Peyer's patch (tissue), 4 donors: ENCODE measurements around the gene C17orf78. TPM values are rescaled to one million over a fixed set of nuclear protein-coding genes. Genes with fewer than 3 reads are reported as not detected.

Experiments used
- DNase-seq, 3 donors: peaks; one replicate each; pipeline ENCODE4 v3.0.0-alpha.2; 2017 to 2019
- H3K27ac ChIP-seq, 4 donors: fragments of 200-600 bp; sonication (generic); one replicate each; pipeline ENCODE4 v1.5.1; 2016 to 2019
- H3K27me3 ChIP-seq, 2 donors: fragments of 200-600 bp; sonication (generic); one replicate each; pipeline ENCODE4 v1.5.1; 2019
- H3K36me3 ChIP-seq, 3 donors: fragments of 200-600 bp; sonication (generic); one replicate each; pipeline ENCODE4 v1.5.1; 2016 to 2019
- H3K4me1 ChIP-seq, 4 donors: fragments of 200-600 bp; sonication (generic); one replicate each; pipeline ENCODE4 v1.5.1; 2016 to 2019
- H3K4me3 ChIP-seq, 4 donors: fragments of 200-600 bp; sonication (generic); 1 replicate in 3 of 4; 2 replicates in 1 of 4; pipeline ENCODE4 v1.5.1; 2016 to 2019; ENCODE audit warnings: mild to moderate bottlenecking in 1 of 4
- H3K9me3 ChIP-seq, 4 donors: fragments of 200-600 bp; sonication (generic); one replicate each; pipeline ENCODE4 v1.5.1; 2016 to 2019; ENCODE audit warnings: mild to moderate bottlenecking in 1 of 4
- POLR2A ChIP-seq, 2 donors: fragments of 450-650 bp; IDR thresholded peaks; one replicate each; pipeline ENCODE4 v1.5.1; 2017; ENCODE audit warnings: antibody characterized with exemption in 2 of 2, mild to moderate bottlenecking in 2 of 2, moderate library complexity in 2 of 2
- total RNA-seq, 4 donors: library from RNA; depleted of rRNA; stranded (reverse); fragments of >200 nt; gene quantifications; one replicate each; pipeline ENCODE4 v1.1.0, GENCODE V29; 2016
- TF ChIP-seq, protein P1 (sequence below), 6 experiments: fragments of 450-650 bp in 4 of 6; fragments of 200-600 bp in 2 of 6; sonication (generic) in 1 of 6; IDR thresholded peaks; one replicate each; pipeline ENCODE4 v1.5.1; 2017 to 2019; ENCODE audit warnings: antibody characterized with exemption in 6 of 6, mild to moderate bottlenecking in 3 of 6, moderate library complexity in 1 of 6

C17orf78 gene
- total RNA-seq, 4 donors from 2014 or later = 5.0 to 105 (median 73.9) TPM

GRCh38 chr17:37359682-37360188 is 16.1 kb upstream of the C17orf78 start:
- peak overlapping the region; percentile 62 to 84 (median 79) for H3K27ac ChIP-seq
- no peaks in the 10 kb centered on the region for H3K9me3 ChIP-seq
- peaks cover 0 to 24% (median 0%) of the 10 kb centered on the region in 4 donors for H3K4me1 ChIP-seq
- H3K36me3 ChIP-seq = no peaks in the 10 kb centered on the region
- peak overlapping the region; percentile 56 to 95 (median 78) for H3K4me3 ChIP-seq
- TF ChIP-seq POLR2A (IDR thresholded peaks at IDR 0.05) = no peak
- TF ChIP-seq, protein P1, sequence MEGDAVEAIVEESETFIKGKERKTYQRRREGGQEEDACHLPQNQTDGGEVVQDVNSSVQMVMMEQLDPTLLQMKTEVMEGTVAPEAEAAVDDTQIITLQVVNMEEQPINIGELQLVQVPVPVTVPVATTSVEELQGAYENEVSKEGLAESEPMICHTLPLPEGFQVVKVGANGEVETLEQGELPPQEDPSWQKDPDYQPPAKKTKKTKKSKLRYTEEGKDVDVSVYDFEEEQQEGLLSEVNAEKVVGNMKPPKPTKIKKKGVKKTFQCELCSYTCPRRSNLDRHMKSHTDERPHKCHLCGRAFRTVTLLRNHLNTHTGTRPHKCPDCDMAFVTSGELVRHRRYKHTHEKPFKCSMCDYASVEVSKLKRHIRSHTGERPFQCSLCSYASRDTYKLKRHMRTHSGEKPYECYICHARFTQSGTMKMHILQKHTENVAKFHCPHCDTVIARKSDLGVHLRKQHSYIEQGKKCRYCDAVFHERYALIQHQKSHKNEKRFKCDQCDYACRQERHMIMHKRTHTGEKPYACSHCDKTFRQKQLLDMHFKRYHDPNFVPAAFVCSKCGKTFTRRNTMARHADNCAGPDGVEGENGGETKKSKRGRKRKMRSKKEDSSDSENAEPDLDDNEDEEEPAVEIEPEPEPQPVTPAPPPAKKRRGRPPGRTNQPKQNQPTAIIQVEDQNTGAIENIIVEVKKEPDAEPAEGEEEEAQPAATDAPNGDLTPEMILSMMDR (IDR thresholded peaks at IDR 0.05) = no peak
- DNase-seq = no peak
- no peaks in the 10 kb centered on the region for H3K27me3 ChIP-seq

GRCh38 chr17:37360632-37361031 is 15.2 kb upstream of the C17orf78 start:
- Histone ChIP-seq H3K4me3 (no peak overlapping the region), H3K36me3 (no peaks in the 10 kb centered on the region), H3K9me3 (no peaks in the 10 kb centered on the region), H3K27ac (no peak overlapping the region), H3K27me3 (no peaks in the 10 kb centered on the region), H3K4me1 (peaks cover 0 to 24% (median 0%) of the 10 kb centered on the region in 4 donors)
- DNase-seq = no peak
- TF ChIP-seq, protein P1 (IDR thresholded peaks at IDR 0.05) = no peak
- TF ChIP-seq POLR2A (IDR thresholded peaks at IDR 0.05) = no peak

DNA sequence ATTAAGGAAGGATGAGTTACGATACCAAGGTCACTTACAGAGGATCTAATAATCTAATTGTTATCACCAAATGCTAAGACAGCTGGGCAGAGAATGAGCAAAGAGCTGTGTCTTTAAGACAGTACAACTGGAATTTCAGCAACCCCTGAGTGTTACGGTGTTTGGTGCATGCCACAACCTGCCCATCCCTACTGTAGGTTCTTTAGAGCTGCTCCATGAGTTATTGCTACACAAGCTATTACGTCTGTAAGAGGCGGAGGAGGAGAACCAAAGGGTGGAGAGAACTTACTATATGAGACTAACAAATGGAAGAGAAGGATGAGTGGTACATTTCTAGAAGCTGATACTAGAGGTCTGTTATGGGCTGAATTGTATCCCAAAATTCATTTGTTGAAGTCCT is 14.2 kb upstream of the C17orf78 start:
- no peaks in the 10 kb centered on the region for H3K9me3 ChIP-seq
- peaks cover 0 to 24% (median 0%) of the 10 kb centered on the region in 4 donors for H3K4me1 ChIP-seq
- H3K36me3 ChIP-seq = no peaks in the 10 kb centered on the region
- TF ChIP-seq, protein P1 (IDR thresholded peaks at IDR 0.05) = no peak
- no peak for TF ChIP-seq POLR2A (IDR thresholded peaks at IDR 0.05)
- DNase-seq = no peak
- H3K4me3 ChIP-seq = no peak overlapping the region
- no peak overlapping the region for H3K27ac ChIP-seq
- H3K27me3 ChIP-seq = no peaks in the 10 kb centered on the region

GRCh38 chr17:37365589-37365988 is 10.2 kb upstream of the C17orf78 start:
- Histone ChIP-seq H3K9me3 (no peaks in the 10 kb centered on the region), H3K27ac (no peak overlapping the region), H3K36me3 (no peaks in the 10 kb centered on the region), H3K4me1 (no peaks in the 10 kb centered on the region), H3K4me3 (no peak overlapping the region), H3K27me3 (no peaks in the 10 kb centered on the region)
- no peak for TF ChIP-seq POLR2A (IDR thresholded peaks at IDR 0.05)
- TF ChIP-seq, protein P1 (IDR thresholded peaks at IDR 0.05) = no peak
- DNase-seq = no peak

- no peaks in the 10 kb centered on the region for H3K36me3 ChIP-seq
- no peak overlapping the region for H3K27ac ChIP-seq
- DNase-seq = no peak
- H3K4me1 ChIP-seq = no peaks in the 10 kb centered on the region
- H3K27me3 ChIP-seq = no peaks in the 10 kb centered on the region
- no peaks in the 10 kb centered on the region for H3K9me3 ChIP-seq
- H3K4me3 ChIP-seq = no peak overlapping the region
- TF ChIP-seq, protein P1 (IDR thresholded peaks at IDR 0.05) = no peak
- no peak for TF ChIP-seq POLR2A (IDR thresholded peaks at IDR 0.05)
Measured at GRCh38 chr17:37368577-37368976, 7.2 kb upstream of the C17orf78 start.
